GM21360 (cell line): ENCODE results near the gene SRRM2.

Source experiments
- ATAC-seq: cut with Tn5 transposase; IDR thresholded peaks from one replicate; pipeline ENCODE4 v1.9.1; 2021; ENCODE audit warnings: mild to moderate bottlenecking, moderate library complexity; ENCODE audit not compliant: unreplicated experiment

Gene SRRM2

DNA sequence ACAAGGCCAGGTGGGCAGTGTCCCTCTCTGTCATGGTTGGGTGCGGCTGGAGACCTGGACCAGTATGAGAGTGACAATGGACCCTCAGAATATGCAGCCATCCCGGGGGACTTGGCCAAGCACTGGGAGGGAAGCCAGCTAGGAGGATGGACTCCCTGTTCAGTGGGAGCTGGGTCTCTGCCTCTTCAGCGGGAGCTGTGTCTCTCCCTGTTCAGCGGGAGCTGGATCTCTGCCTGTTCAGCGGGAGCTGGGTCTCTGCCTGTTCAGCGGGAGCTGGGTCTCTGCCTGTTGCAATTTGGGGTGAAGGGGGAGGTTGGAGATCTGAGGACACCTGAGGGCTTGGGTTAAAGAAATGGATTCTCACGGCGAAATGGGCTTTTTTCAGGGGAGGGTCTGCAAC lies 38.7 kb downstream of the SRRM2 start:
- no peak for ATAC-seq

- no peak for ATAC-seq
Observed at GRCh38 chr16:2792940-2793339, 40.5 kb downstream of the SRRM2 start.

DNA sequence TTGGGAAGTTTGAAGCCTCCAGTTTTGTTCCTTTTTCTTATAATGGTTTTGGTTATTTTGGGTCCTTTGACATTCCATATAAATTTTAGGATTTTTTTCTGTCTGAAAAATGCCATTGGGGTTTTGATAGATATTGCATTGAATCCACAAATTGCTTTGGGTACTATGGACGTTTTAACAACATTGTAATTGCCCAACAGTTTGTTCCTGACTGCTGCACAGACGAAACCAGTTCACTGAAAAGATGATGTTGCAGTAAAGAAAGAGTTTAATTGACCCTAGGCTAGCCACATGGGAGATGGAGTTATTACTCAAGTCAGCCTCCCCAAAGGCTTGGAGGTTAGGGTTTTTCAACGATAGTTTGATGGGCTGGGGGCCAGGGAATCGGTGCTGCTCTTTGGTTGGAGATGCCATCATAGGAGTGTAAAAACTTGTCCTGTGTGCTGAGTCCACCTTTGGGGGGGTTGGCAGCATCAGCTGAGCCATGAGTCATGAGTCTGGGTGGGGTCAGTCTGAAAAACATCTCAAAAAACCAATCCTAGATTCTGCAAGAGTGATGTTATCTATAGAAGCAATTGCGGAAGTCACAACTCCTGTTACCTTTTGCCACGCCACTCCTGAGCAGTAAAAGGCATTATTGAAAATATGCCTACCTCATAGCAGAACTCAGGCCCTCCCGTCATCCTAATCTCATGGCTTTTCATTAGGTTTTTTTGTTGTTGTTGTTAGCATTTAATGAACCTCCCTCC lies 43.1 kb downstream of the SRRM2 start:
- ATAC-seq = no peak

- no peak for ATAC-seq
Observed at GRCh38 chr16:2798723-2799204, 46.3 kb downstream of the SRRM2 start.

GRCh38 chr16:2799205-2799858 lies 46.9 kb downstream of the SRRM2 start:
- no peak for ATAC-seq

- ATAC-seq = no peak
Observed at GRCh38 chr16:2799859-2800226, 47.4 kb downstream of the SRRM2 start.

DNA sequence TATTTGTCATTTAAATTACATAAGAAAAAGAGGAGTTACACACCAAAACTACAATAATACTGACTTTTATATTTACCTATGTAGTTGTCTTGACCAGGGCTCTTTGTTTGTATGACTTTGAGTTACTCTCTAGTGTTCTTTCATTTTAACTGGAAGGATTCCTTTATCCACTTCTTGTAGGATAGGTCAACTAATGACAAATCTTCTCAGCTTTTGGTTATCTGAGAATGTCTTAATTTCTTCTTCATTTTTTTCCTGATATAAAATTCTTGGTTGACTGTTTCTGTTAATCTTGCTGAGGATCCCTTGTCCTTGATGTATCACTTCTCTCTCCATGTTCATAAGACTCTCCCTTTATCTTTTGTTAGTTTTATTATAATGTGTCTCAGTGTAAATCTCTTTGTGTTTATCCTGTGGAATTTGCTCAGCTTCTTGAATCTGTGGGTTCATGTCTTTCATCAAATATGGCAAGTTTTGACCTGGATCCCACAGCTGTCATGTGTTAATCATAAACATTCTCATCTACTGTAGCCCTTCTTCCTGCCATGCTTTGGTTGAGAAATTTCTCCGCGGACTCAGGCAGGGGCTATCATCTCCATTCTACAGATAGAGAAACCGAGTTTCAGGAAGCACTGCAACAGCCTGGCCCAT lies 51.2 kb downstream of the SRRM2 start:
- no peak for ATAC-seq

DNA sequence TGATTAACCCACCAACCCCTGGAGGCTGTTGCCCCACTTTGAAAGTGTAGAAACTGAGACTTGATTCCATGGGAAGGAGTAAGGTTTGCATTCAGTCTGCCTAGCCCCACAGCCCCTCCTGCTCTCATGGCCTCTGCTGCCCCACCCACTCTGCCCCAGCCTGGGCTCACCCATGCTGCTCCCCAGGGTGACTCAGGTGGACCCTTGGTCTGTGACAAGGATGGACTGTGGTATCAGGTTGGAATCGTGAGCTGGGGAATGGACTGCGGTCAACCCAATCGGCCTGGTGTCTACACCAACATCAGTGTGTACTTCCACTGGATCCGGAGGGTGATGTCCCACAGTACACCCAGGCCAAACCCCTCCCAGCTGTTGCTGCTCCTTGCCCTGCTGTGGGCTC lies 52.3 kb downstream of the SRRM2 start:
- no peak for ATAC-seq

DNA sequence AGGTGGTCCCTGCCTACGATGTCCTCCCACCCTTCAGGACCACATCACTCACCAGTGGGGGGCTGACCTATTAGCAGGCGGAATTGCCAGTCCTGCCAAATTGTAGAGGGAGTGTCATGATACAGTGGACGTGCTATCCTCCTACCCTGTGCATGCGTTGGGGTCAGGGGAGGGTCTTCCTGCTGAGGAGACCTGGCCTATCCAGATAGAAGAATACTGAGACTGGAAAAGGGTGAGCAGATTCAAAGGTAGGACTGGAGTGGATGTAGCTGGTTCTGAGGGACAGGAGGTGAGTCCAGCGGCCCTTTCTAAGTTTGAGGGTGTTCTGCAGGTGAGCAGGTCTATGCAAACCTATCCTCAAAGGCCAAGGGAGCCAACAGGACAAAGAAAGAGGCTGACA lies 53.8 kb downstream of the SRRM2 start:
- no peak for ATAC-seq

GRCh38 chr16:2808181-2808580 lies 55.7 kb downstream of the SRRM2 start:
- ATAC-seq = no peak

DNA sequence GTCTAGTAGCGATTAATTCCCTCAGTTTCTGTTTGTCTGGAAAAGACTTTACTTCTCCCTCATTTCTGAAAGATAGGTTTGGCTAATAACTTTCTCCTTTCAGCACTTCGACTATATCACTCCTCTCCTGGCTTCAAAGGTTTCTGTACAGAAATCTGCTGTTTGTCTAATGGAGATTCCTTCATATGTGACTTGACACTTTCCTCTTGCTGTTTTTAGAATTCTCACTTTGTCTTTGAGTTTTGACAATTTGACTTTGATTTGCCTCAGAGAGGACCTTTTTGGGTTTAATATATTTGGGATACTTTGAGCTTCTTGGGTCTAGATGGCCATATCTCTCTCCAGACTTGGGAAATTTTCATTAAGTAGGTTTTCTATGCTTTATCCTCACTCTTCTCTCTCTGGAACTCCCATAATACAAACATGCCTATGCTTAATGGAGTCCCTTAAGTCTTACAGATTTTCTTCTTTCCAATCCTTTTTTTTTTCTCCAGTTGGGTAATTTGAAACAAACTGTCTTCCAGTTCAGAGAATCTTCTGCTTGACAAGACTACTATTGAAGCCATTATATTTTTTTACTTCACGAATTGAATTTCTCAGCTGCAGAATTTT lies 56.8 kb downstream of the SRRM2 start:
- no peak for ATAC-seq

DNA sequence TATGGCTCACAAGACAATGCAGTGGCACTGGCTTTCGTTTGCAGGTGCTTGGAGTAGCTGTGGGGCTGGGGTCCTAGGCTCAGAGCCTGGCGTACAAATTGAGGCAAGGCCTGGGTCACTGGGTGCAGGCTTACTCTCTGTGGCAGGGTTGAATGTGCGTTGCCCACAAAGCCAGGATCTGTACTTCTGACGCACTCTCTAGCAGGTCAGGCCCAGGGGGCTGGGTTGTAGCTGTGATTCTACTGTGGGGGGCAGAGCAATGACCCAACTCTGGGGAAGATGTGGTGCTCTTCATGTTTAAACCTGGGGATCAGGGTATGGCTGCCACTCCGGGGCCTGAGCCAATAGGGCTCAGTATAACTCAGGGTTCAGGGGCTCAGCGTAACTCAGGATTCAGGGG lies 58.2 kb downstream of the SRRM2 start:
- ATAC-seq = no peak

DNA sequence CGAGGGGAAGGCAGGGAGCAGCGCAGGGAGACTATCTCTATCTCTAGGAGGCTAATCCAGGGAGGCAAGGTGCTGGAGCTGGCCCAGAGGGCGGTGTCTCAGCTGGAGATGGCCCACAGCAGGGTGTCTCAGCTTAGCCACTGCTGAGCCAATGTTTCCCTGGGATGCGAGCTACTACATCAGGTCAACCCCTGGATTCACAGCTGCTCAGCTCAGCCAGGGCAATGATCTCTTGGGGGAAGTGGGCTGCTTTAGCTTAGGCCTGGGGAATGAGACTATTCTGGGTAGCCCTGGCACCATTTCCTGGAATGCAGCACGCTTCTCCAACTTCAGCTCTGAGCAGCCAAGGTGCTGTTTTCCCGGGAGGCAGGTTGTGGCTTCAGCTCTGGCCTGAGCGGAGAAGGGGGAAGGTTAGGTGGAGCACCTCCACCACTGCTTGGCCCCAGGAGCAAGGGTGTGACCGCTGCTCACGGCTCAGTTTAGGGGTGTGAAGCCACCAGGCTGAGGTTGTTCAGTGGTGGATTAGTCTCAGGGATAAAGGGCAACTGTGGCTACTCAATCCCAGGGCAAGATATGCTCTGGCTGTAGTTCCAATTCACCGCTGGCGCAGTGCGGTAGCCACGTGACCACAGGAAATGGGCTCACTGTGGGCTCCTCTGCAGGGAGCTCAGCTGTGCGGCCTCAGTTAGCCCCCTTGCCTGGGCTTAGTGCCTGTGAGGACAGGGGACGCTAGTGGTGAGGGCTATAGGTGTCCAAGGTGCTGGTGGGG lies 59.4 kb downstream of the SRRM2 start:
- ATAC-seq = no peak

DNA sequence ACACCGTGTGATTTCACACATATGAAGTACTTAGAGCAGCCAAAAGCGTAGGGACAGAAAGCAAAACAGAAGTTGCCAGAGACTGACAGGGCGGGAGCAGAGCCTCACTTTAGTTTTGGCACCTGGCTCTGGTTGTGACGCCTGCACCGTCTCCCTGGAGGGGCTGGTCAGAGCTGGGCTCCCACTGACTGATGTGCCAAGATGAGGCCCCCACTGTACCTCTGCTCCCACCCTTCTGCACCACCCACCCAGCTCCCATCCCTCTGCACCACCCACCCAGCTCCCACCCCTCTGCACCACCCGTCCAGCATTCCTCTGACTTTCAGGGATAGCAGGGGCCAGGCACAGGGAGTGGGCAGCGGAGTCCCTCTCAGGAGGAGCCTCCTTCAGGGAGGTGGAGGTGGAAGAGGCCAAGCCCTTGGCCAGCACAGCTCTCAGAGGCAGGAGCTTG lies 61.4 kb downstream of the SRRM2 start:
- ATAC-seq = no peak

DNA sequence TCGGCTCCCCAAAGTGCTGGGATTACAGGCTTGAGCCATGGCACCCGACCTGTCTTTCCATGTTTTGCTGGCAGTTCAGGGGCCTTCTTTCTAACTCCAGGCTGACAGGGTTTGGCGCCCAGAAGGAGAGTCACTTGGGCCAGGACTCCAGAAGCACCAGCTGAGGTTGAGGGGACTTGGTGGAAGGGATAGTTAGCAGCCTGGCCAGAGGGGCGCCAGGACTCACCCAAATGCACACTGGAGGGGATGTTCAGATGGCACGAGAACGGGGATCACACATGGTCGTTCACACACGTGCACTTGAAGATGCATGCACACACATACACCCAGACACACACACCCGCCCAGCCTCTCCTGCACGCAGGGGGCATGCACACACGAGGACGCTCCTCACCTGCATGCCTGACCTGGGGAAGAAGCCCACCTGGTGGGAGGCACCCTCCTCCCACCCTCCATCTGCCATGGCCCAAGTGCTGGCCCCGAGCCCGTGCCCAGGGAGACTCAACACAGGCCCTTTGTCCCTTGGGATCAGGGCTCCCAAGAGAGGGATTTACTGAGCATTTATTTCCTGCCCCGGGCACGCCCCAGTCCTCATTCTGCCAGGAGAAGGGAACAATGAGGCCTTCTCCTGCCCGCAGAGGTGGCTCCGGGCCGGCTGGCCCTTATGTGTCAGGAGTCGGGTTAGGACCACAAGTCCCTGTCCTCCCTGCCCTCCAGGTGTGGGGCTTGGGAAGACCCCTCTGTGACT lies 62.3 kb downstream of the SRRM2 start:
- no peak for ATAC-seq

DNA sequence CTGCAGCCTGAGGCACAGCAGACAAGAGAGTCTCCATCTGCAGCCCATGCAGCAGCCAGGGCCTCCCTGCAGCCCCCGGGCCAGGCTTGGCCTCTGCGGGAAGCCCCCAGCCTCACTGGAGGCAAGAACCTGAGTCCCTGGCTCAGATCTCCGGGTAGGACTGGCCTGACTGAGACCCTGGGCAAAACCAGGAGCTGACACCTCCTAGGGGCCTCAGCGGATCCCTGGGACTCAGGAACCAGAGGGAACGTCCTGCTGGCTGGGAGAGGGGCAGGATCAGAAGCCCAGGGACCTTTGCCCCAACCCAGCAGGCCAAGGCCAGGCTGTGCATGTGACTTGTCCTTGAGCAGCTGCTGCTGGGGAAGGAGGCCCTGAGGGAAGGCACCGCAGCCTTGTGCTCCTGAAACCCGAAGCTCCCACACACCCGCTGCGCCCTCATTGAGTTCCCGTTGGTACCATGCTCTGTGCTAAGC lies 62.9 kb downstream of the SRRM2 start:
- ATAC-seq = no peak

GRCh38 chr16:2816751-2817339 lies 64.4 kb downstream of the SRRM2 start, which contains the start of gene PRSS21:
Gene PRSS21 (plus strand): TSS chr16:2817237. CDS start chr16:2817269, 32 bp downstream.
- no peak for ATAC-seq

- no peak for ATAC-seq
Observed at GRCh38 chr16:2817340-2818271, 65.2 kb downstream of the SRRM2 start.
